ENCODE results near the gene RHOT1. TPM values are rescaled to one million over a fixed set of nuclear protein-coding genes. Genes with fewer than 3 reads are reported as not detected.

RHOT1 gene
- total RNA-seq = 49.1 and 60.6 TPM in 2 replicates

DNA sequence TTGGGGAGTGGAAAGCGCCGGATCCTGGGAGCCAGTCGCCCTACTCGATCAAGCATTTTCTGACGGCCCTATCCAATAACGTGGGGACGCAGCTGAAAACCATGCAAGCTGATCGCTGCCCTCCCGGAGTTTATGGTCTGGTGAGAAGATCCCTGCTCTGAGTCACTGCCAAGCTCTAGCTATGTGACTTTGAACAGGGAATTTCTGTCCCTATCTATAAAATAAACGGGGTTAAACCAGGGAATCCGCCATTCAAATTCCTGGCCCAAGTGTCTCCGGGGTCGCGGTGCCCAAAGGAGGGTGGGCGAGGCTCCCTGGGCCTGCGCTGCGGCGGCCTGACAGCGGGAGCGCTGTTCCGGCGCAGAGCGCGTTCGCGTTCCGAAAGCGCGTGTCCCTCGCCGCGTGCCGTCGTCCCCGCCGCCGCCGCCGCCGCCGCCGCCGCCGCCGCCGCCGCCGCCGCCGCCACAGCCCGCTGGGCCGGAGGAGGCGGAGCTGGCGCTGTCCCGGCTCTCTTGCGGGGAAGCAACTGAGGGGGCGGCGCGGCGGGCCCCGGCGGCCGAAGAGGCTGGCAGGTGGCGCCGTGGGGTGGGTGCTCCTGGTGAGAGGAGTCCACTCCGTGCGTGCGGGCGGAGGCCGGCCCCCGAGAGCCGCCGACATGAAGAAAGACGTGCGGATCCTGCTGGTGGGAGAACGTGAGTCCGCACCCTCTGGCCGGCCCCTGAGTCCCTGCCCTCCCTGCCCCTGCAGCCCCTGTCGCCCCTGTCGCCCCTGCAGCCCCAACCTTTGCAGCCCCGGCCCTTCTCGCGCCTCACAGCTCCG lies at the start of gene RHOT1:
Gene RHOT1 (plus strand): TSS at position 465 of the 819 bp plus-strand sequence. CDS start 191 bp downstream, at position 656.

DNA sequence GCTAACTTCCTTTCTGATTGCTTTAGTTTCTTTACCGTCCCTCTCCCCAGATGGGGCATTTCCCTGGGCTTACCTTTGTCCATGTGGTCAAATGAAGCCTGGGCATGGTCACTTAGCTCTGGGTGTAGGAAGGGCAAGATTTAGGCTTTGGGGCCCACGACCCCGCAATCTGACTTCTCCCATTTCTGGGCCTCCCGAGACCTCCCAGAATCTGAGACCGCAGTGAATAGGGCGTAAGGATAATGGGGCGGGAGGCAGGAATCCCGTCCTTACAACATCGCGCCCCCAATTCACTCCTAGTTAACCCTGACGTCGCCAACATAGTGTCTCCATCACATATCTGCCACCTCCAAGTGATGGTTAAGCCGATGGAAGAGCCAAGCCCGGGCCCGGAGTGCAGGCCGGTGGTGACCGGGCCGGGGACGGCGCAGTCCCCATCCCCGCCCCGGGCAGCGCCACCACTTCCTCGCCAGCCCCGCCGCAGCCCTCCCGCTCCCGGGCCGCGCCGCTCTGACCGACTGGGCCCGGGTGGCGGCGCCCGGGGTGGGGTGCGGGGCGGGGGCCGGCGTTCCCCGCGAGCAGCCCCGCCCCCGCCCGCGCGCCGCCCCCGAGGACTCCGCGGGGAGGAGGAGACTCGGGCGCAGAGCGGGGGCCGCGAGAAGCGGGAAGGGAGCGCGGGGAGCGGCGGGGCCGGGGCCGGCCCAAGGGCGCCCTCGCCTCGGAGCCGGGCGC lies 123.1 kb downstream of the RHOT1 start, which contains the start of gene RHBDL3:
Gene RHBDL3 (plus strand): TSS at position 641 of the 732 bp plus-strand sequence. CDS start 358 bp downstream, outside the sequence.

Small RNA genes within 50 kb of the gene (small RNA-seq; reads per million reads assigned to genes)
- not detected for gene UBL5P2

Other genes starting within 250 kb of the RHOT1 start
- gene UTP6, start 240.8 kb upstream of the RHOT1 start, total RNA-seq = 61.3 and 67.3 TPM in 2 replicates
- gene SUZ12, start 205.5 kb upstream of the RHOT1 start, total RNA-seq = 50.3 and 64.4 TPM in 2 replicates
- gene LRRC37B, start 135.1 kb upstream of the RHOT1 start, total RNA-seq = 14.1 and 14.2 TPM in 2 replicates
- gene RHBDL3, start 123.3 kb downstream of the RHOT1 start, total RNA-seq = 0.07 TPM in 1 of 2 replicates, not detected in the other
- 18.8 and 23.8 TPM in 2 replicates for gene C17orf75, start 199.7 kb downstream of the RHOT1 start, total RNA-seq
- gene ZNF207, start 207.7 kb downstream of the RHOT1 start, total RNA-seq = 248 and 321 TPM in 2 replicates